Mesendoderm (in vitro differentiated cells): Measurements from ENCODE around the gene SNX18.

Experiments used
- DNase-seq: peaks from one replicate; pipeline ENCODE4 v3.0.0; 2013
- H2AK5ac ChIP-seq: 2 replicates; pipeline ENCODE4 v1.6.1; 2013; ENCODE audit warnings: low read length, inconsistent platforms
- H2BK120ac ChIP-seq: 2 replicates; pipeline ENCODE4 v1.6.1; 2013; ENCODE audit warnings: low read depth, mild to moderate bottlenecking, low read length, moderate library complexity, mixed read lengths
- H2BK15ac ChIP-seq: replicated peaks from 2 replicates; pipeline ENCODE4 v1.6.1; 2013; ENCODE audit warnings: low read depth, mild to moderate bottlenecking, moderate library complexity
- H2BK5ac ChIP-seq: 2 replicates; pipeline ENCODE4 v1.6.1; 2013; ENCODE audit warnings: low read length, inconsistent platforms
- H3K18ac ChIP-seq: 2 replicates; pipeline ENCODE4 v1.6.1; 2013; ENCODE audit warnings: mild to moderate bottlenecking, low read length, mixed read lengths
- H3K23ac ChIP-seq: one replicate; pipeline ENCODE4 v1.6.1; 2013; ENCODE audit warnings: low read length
- H3K27ac ChIP-seq: 2 replicates; pipeline ENCODE4 v1.5.1; 2013; ENCODE audit warnings: low read depth, mild to moderate bottlenecking, inconsistent platforms, low read length, moderate library complexity
- H3K27me3 ChIP-seq: 2 replicates; pipeline ENCODE4 v1.6.1; 2013; ENCODE audit warnings: low read length, control low read depth, mild to moderate bottlenecking, inconsistent platforms; ENCODE audit not compliant: insufficient read depth, poor library complexity
- H3K36me3 ChIP-seq: 2 replicates; pipeline ENCODE4 v1.6.1; 2013; ENCODE audit warnings: low read length, inconsistent platforms; ENCODE audit not compliant: control insufficient read depth, insufficient read depth
- H3K4ac ChIP-seq: one replicate; pipeline ENCODE4 v1.6.1; 2013; ENCODE audit warnings: low read depth, mild to moderate bottlenecking, low read length, moderate library complexity
- H3K4me1 ChIP-seq: 2 replicates; pipeline ENCODE4 v1.6.1; 2013; ENCODE audit warnings: low read depth, low read length, inconsistent platforms; ENCODE audit not compliant: control insufficient read depth
- H3K4me2 ChIP-seq: 2 replicates; pipeline ENCODE4 v1.6.1; 2013; ENCODE audit warnings: low read length
- H3K4me3 ChIP-seq: 2 replicates; pipeline ENCODE4 v1.5.1; 2013; ENCODE audit warnings: mild to moderate bottlenecking, low read length
- H3K56ac ChIP-seq: one replicate; pipeline ENCODE4 v1.6.1; 2013; ENCODE audit warnings: low read length
- H3K79me1 ChIP-seq: 2 replicates; pipeline ENCODE4 v1.6.1; 2013; ENCODE audit warnings: low read length, inconsistent platforms
- H3K79me2 ChIP-seq: 2 replicates; pipeline ENCODE4 v1.6.1; 2013; ENCODE audit warnings: mild to moderate bottlenecking, low read length; ENCODE audit not compliant: control insufficient read depth, insufficient read depth
- H3K9ac ChIP-seq: 2 replicates; pipeline ENCODE4 v1.6.1; 2013; ENCODE audit warnings: low read length, inconsistent platforms
- H4K5ac ChIP-seq: one replicate; pipeline ENCODE4 v1.6.1; 2013; ENCODE audit warnings: low read length
- H4K8ac ChIP-seq: one replicate; pipeline ENCODE4 v1.6.1; 2013; ENCODE audit warnings: low read depth, mild to moderate bottlenecking, control low read depth, low read length, moderate library complexity
- WGBS: extraction: QIAGEN DNeasy Blood & Tissue Kit; methylation state at CpG from one replicate; pipeline ENCODE4 v1.1.7; 2013; ENCODE audit warnings: low lambda C conversion rate, missing lambda C conversion rate; ENCODE audit not compliant: insufficient coverage; ENCODE audit errors: extremely low coverage; 5-methylcytosine and 5-hydroxymethylcytosine counted together

The SNX18 gene

DNA sequence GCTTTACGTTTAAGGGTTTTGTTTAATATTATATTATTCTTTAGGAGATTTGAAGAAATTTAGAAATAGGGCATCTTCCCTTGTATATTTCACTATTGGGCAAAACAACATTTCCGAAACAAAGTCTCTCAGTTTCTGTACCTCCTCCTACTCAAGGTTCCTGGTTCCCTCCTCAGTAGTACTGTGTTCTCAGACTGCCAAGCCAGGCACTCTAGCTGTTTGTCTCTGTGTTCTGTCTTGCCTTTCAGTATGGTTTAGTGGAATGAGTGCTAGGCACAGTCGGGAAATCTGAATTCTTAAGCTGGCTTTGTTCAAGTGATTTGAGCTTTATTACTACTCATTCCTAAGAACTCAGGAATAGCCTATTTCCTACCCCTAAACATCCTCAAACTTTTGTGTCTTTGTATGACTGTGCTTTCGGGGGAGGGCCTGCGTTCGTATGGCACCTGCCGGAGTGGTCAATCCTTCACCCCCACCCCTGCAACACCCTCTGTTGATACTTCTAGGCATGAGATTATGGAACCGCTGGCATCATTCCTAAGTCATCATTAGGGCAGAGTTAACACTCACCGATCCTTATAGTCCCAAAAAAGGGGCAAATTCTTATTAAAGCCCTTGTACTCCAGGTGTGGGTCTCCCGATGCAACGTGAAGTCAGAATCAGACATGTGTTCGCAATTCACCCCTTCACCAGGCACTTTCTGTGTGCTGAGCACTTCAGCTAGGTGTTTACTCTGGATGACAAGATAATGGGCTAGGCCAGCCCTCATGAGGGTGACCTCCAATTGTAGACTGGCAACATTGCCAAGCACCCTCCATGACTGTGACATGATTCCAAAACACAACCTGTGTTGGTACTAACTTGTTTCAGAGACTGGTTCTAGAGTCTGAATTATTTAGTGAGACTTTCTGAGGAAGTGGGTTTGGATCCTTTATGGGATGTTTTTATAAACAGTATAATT is 24.5 kb downstream of the SNX18 start:
- Histone ChIP-seq H2AK5ac (no peak overlapping the region), H3K79me2 (peaks cover 35% of the 10 kb centered on the region), H2BK120ac (no peak overlapping the region), H3K4me3 (no peak overlapping the region), H3K27ac (no peak overlapping the region), H3K79me1 (peaks cover 15% of the 10 kb centered on the region), H2BK15ac (no peak overlapping the region), H3K23ac (no peak overlapping the region), H3K18ac (no peak overlapping the region), H3K4me2 (no peak overlapping the region), H3K36me3 (peaks cover 1% of the 10 kb centered on the region), H3K4ac (no peak overlapping the region), H3K27me3 (no peaks in the 10 kb centered on the region), H2BK5ac (no peak overlapping the region), H4K8ac (no peak overlapping the region), H3K56ac (no peak overlapping the region), H3K4me1 (no peaks in the 10 kb centered on the region), H3K9ac (no peak overlapping the region), H4K5ac (no peak overlapping the region)
- DNase-seq = no peak
- WGBS = no CpG with 5 or more reads among the region's 12 CpGs

DNA sequence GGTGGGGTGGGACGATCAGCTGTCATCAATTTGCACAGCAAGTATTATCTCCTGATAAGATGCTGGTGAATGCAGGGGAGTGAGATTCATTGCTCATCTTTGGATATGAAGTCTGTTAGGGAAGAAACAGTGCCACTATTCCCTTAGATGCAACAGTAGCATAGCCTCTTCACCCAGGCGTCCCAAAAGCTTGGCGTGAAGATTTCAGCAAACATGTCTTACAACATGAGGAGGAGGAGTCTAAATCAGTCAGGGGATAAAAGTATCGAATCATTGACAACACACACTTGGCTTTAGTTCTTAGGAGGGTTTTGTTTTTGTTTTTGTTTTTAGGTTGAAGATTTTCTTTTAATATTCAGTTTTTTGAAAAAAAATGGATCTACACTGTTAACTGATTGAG is 26.5 kb downstream of the SNX18 start:
- Histone ChIP-seq H3K27ac (no peak overlapping the region), H3K18ac (no peak overlapping the region), H2BK5ac (no peak overlapping the region)

DNA sequence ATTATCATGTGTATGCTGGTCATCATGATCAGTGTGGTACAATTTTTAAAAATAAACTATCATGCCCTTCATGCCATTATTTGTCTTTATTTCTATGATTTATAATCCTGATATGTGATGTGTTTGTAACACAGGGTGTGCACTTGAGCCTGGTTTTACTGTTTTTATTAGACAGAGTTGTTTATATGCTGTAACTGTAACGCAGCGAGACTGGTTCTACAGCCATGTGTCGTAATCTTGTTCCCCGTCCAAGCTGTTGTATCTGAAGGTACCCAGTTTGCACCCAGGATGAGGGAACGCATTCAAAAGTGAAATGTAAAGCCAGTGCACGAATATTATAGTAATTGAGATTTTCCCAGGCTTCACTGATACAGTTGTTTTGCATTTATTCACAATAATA is 28.2 kb downstream of the SNX18 start:
- no peak overlapping the region for H3K56ac ChIP-seq
- no peak for DNase-seq
- H4K8ac ChIP-seq = no peak overlapping the region
- H3K79me1 ChIP-seq = peaks cover 11% of the 10 kb centered on the region
- H3K9ac ChIP-seq = no peak overlapping the region
- H3K4me3 ChIP-seq = no peak overlapping the region
- no peaks in the 10 kb centered on the region for H3K4me1 ChIP-seq
- no peak overlapping the region for H3K18ac ChIP-seq
- H3K79me2 ChIP-seq = peaks cover 12% of the 10 kb centered on the region
- no peak overlapping the region for H3K23ac ChIP-seq
- H3K4me2 ChIP-seq = no peak overlapping the region
- WGBS = no CpG with 5 or more reads among the region's 6 CpGs
- peaks cover 2% of the 10 kb centered on the region for H3K36me3 ChIP-seq
- H3K4ac ChIP-seq = no peak overlapping the region
- no peak overlapping the region for H2BK5ac ChIP-seq
- no peak overlapping the region for H4K5ac ChIP-seq
- H2BK120ac ChIP-seq = no peak overlapping the region
- H2BK15ac ChIP-seq = no peak overlapping the region
- H3K27me3 ChIP-seq = no peaks in the 10 kb centered on the region
- no peak overlapping the region for H2AK5ac ChIP-seq
- H3K27ac ChIP-seq = no peak overlapping the region

More for the DNA sequence above, 26.5 kb downstream of the SNX18 start:
- Histone ChIP-seq H3K4ac (no peak overlapping the region), H3K27me3 (no peaks in the 10 kb centered on the region), H3K4me3 (no peak overlapping the region), H2AK5ac (no peak overlapping the region), H3K9ac (no peak overlapping the region), H3K79me2 (peaks cover 27% of the 10 kb centered on the region), H3K56ac (no peak overlapping the region), H2BK120ac (no peak overlapping the region), H3K4me2 (no peak overlapping the region), H3K36me3 (peaks cover 3% of the 10 kb centered on the region), H3K79me1 (peaks cover 17% of the 10 kb centered on the region), H4K8ac (no peak overlapping the region), H3K23ac (no peak overlapping the region), H2BK15ac (no peak overlapping the region), H3K4me1 (no peaks in the 10 kb centered on the region), H4K5ac (no peak overlapping the region)
- DNase-seq = no peak
- WGBS = no CpG with 5 or more reads among the region's 4 CpGs

DNA sequence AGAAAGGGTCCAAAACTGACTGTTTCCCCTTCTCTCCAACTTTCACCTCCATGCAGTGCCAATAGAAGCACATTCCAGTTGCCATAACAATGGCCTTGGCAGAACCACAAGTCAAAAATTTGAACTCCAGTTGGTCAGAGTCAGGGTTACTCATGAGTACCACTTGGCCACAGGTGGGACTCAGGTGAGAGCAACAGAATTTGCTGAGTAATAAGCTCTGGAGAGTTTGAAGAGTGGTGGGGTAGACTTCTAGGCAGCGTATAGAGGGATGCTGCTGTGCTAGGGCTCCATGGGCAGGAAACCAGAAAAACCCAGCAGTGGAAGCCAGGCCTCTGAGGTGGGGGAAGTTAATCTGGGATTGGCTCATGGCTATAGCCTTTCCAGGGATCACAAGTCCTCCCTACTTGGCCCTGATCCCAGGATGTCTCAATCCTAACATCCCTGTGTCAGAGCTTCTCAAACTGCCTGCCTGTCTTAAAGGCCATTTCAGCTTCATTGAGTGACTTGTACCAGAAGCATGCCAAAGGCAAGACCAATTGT is 30.2 kb downstream of the SNX18 start:
- H3K27me3 ChIP-seq = no peaks in the 10 kb centered on the region
- H3K4ac ChIP-seq = no peak overlapping the region
- H3K56ac ChIP-seq = no peak overlapping the region
- no peak overlapping the region for H3K27ac ChIP-seq
- no peak overlapping the region for H2BK5ac ChIP-seq
- H3K79me1 ChIP-seq = peaks cover 2% of the 10 kb centered on the region
- H3K4me1 ChIP-seq = no peaks in the 10 kb centered on the region
- H2BK15ac ChIP-seq = no peak overlapping the region
- peaks cover 1% of the 10 kb centered on the region for H3K79me2 ChIP-seq
- no peak overlapping the region for H3K4me3 ChIP-seq
- no peak overlapping the region for H4K5ac ChIP-seq
- DNase-seq = no peak
- no peak overlapping the region for H4K8ac ChIP-seq
- no peak overlapping the region for H3K23ac ChIP-seq
- WGBS = no CpG with 5 or more reads among the region's 1 CpG
- H3K4me2 ChIP-seq = no peak overlapping the region
- no peak overlapping the region for H2AK5ac ChIP-seq
- H3K18ac ChIP-seq = no peak overlapping the region
- peaks cover 2% of the 10 kb centered on the region for H3K36me3 ChIP-seq
- H2BK120ac ChIP-seq = no peak overlapping the region
- no peak overlapping the region for H3K9ac ChIP-seq

DNA sequence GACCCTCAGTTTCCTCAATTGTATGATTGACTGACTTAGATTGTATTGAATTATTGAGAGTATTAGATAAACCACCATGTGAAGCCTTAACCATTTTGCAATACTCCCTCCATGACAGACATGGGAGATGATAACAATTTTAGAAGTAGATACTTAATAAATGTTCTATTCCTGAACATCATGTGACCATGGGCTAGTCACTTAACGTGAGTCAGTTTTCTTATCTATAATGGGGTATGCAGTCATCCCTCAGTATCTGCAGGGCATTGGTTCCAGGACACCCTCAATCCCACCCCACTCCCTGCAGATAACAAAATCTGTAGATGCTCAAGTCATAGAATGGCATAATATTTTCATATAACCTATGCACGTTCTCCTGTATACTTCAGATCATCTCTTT is 31.0 kb downstream of the SNX18 start:
- H3K4ac ChIP-seq = no peak overlapping the region
- no peak overlapping the region for H3K4me3 ChIP-seq
- no peak overlapping the region for H3K23ac ChIP-seq
- H3K79me2 ChIP-seq = peaks cover 1% of the 10 kb centered on the region
- H3K4me2 ChIP-seq = no peak overlapping the region
- H3K9ac ChIP-seq = no peak overlapping the region
- peaks cover 2% of the 10 kb centered on the region for H3K79me1 ChIP-seq
- no peak overlapping the region for H2BK5ac ChIP-seq
- no peak overlapping the region for H4K5ac ChIP-seq
- peaks cover 2% of the 10 kb centered on the region for H3K36me3 ChIP-seq
- no peak overlapping the region for H3K18ac ChIP-seq
- H3K27me3 ChIP-seq = no peaks in the 10 kb centered on the region
- DNase-seq = no peak
- no peak overlapping the region for H2BK120ac ChIP-seq
- WGBS = no CpG with 5 or more reads among the region's 2 CpGs
- H2AK5ac ChIP-seq = no peak overlapping the region
- H2BK15ac ChIP-seq = no peak overlapping the region
- H3K56ac ChIP-seq = no peak overlapping the region
- no peak overlapping the region for H4K8ac ChIP-seq
- H3K27ac ChIP-seq = no peak overlapping the region
- no peaks in the 10 kb centered on the region for H3K4me1 ChIP-seq
